HepG2 (cell line): ENCODE measurements around the gene PTCD1. TPM values are rescaled to one million over a fixed set of nuclear protein-coding genes. Genes with fewer than 3 reads are reported as not detected.

Experiments
- ATAC-seq: fragments of 200-7000 bp; cut with Tn5 transposase; 3 replicates; pipeline ENCODE4 v1.9.1; 2020; ENCODE audit warnings: mild to moderate bottlenecking, moderate library complexity
- BruUV-seq: library from RNA; stranded (reverse); fragments of 400-500 nt; replicated peaks from 2 replicates; lab custom pipeline; 2021; lab: Mats Ljungman, UMichigan
- CTCF ChIA-PET: fragments of 300-600 bp; formaldehyde crosslinking; extraction: SDS; loops from one replicate; lab custom pipeline; 2021; ENCODE audit warnings: low total read pairs, inconsistent platforms, low intra/inter-chr PET ratio; lab: Yijun Ruan, JAX
- POLR2A ChIA-PET: fragments of 350-600 bp; sonication (Branson Sonifier 250); formaldehyde crosslinking; loops from one replicate; lab custom pipeline; 2020; ENCODE audit warnings: antibody characterized with exemption, inconsistent platforms; lab: Yijun Ruan, JAX
- DNase-seq: peaks from one replicate; pipeline ENCODE4 v3.0.0-alpha.2; 2015; ENCODE audit warnings: low spot score
- FAIRE-seq: peaks from 3 replicates; lab custom pipeline; 2011; peaks lifted over from hg19 to GRCh38; lab: Jason Lieb, UNC
- H2AFZ ChIP-seq: one replicate; pipeline ENCODE4 v1.6.1; 2011; ENCODE audit warnings: low read length, inconsistent platforms
- H3K27ac ChIP-seq: fragments of 300-600 bp; 3 replicates; pipeline ENCODE4 v1.8.0; 2011; ENCODE audit warnings: mixed run types, mild to moderate bottlenecking, mixed read lengths, low read length, inconsistent platforms; ENCODE audit not compliant: insufficient read depth; ENCODE audit errors: extremely low read length
- H3K27me3 ChIP-seq, 2 experiments: fragments of 200-600 bp in 1 of 2; 2 replicates in 1 of 2; 3 replicates in 1 of 2; pipeline versions ENCODE4 v1.6.0 to v1.8.0; 2011; ENCODE audit warnings: low read length in 2 of 2, mild to moderate bottlenecking in 2 of 2, moderate library complexity in 2 of 2, inconsistent platforms in 1 of 2; ENCODE audit not compliant: insufficient read depth in 2 of 2, control insufficient read depth in 1 of 2
- H3K36me3 ChIP-seq, 2 experiments: fragments of 200-600 bp in 1 of 2; replicated peaks in 1 of 2; 2 replicates in 1 of 2; 3 replicates in 1 of 2; pipeline versions ENCODE4 v1.5.1 to v1.8.0; 2011; ENCODE audit warnings: low read length in 2 of 2, inconsistent platforms in 1 of 2; ENCODE audit not compliant: insufficient read depth in 2 of 2, control insufficient read depth in 1 of 2
- H3K4me1 ChIP-seq: 2 replicates; pipeline ENCODE4 v1.5.1; 2012; ENCODE audit warnings: low read length, inconsistent platforms; ENCODE audit not compliant: insufficient read depth
- H3K4me2 ChIP-seq: 2 replicates; pipeline ENCODE4 v1.6.0; 2011; ENCODE audit warnings: low read depth, low read length, inconsistent platforms
- H3K4me3 ChIP-seq, 3 experiments: fragments of 200-600 bp in 1 of 3; sonication (generic), shearing (Covaris generic) in 1 of 3; replicated peaks in 1 of 3; 2 replicates each; pipeline ENCODE4 v1.5.1; 2011 to 2016; ENCODE audit warnings: low read length in 3 of 3, inconsistent platforms in 2 of 3, low read depth in 2 of 3, mild to moderate bottlenecking in 2 of 3, control low read depth in 1 of 3, mixed read lengths in 1 of 3; ENCODE audit not compliant: insufficient read depth in 1 of 3
- H3K79me2 ChIP-seq: one replicate; pipeline ENCODE4 v1.6.1; 2011; ENCODE audit warnings: low read length, inconsistent platforms; ENCODE audit not compliant: insufficient read depth
- H3K9ac ChIP-seq: 2 replicates; pipeline ENCODE4 v1.6.0; 2011; ENCODE audit warnings: mild to moderate bottlenecking, low read depth, low read length, inconsistent platforms; ENCODE audit not compliant: insufficient read depth
- H3K9me3 ChIP-seq: 2 replicates; pipeline ENCODE4 v1.5.1; 2012; ENCODE audit warnings: mild to moderate bottlenecking, low read length
- H4K20me1 ChIP-seq: 2 replicates; pipeline ENCODE4 v1.6.0; 2011; ENCODE audit warnings: inconsistent platforms, mild to moderate bottlenecking, low read length, moderate library complexity; ENCODE audit not compliant: insufficient read depth
- AGO2 ChIP-seq: fragments of 200-400 bp; formaldehyde crosslinking; optimal IDR thresholded peaks from 2 replicates; pipeline ENCODE3; 2017; ENCODE audit warnings: mild to moderate bottlenecking, low read depth, low read length, moderate library complexity
- AKAP8 ChIP-seq: sonication (generic); formaldehyde crosslinking; IDR thresholded peaks from 2 replicates; pipeline ENCODE4 v1.5.1; 2020; ENCODE audit warnings: mild to moderate bottlenecking, missing genetic modification reagents
- ETS1 ChIP-seq: sonication (generic); formaldehyde crosslinking; IDR thresholded peaks from 2 replicates; pipeline ENCODE4 v1.4.0; 2020; ENCODE audit warnings: missing genetic modification reagents
- MEF2D ChIP-seq: sonication (generic); formaldehyde crosslinking; IDR thresholded peaks from 2 replicates; pipeline ENCODE4 v1.5.1; 2020; ENCODE audit warnings: mild to moderate bottlenecking, missing genetic modification reagents
- PHF8 ChIP-seq: sonication (generic); formaldehyde crosslinking; IDR thresholded peaks from 2 replicates; pipeline ENCODE4 v1.5.0; 2020; ENCODE audit warnings: missing genetic modification reagents
- POLR2G ChIP-seq: fragments of 200-400 bp; formaldehyde crosslinking; IDR thresholded peaks from 2 replicates; pipeline ENCODE4 v1.6.1; 2018; ENCODE audit warnings: mild to moderate bottlenecking, low read depth, low read length, moderate library complexity
- PTBP1 ChIP-seq: fragments of 200-400 bp; formaldehyde crosslinking; IDR thresholded peaks from 2 replicates; pipeline ENCODE4 v1.6.1; 2018; ENCODE audit warnings: low read length, low read depth; ENCODE audit not compliant: poor library complexity, severe bottlenecking
- RBFOX2 ChIP-seq: fragments of 200-400 bp; formaldehyde crosslinking; IDR thresholded peaks from 2 replicates; pipeline ENCODE4 v1.6.1; 2017; ENCODE audit warnings: low read depth, mild to moderate bottlenecking, low read length
- SALL2 ChIP-seq: sonication (generic); formaldehyde crosslinking; IDR thresholded peaks from 2 replicates; pipeline ENCODE4 v1.8.1; 2023; ENCODE audit warnings: mild to moderate bottlenecking, missing genetic modification reagents, inconsistent platforms
- ZBTB21 ChIP-seq: sonication (generic); formaldehyde crosslinking; IDR thresholded peaks from 2 replicates; pipeline ENCODE4 v1.4.0; 2020; ENCODE audit warnings: missing genetic modification reagents
- ZNF225 ChIP-seq: sonication (generic); formaldehyde crosslinking; IDR thresholded peaks from 2 replicates; pipeline ENCODE4 v1.4.0; 2020; ENCODE audit warnings: mild to moderate bottlenecking, missing genetic modification reagents
- ZNF317 ChIP-seq: sonication (generic); formaldehyde crosslinking; IDR thresholded peaks from 2 replicates; pipeline ENCODE4 v1.5.0; 2020; ENCODE audit warnings: mild to moderate bottlenecking, missing genetic modification reagents
- ZNF451 ChIP-seq: sonication (generic); formaldehyde crosslinking; IDR thresholded peaks from 2 replicates; pipeline ENCODE4 v1.5.0; 2020; ENCODE audit warnings: mild to moderate bottlenecking, missing genetic modification reagents
- ZNF564 ChIP-seq: sonication (generic); formaldehyde crosslinking; IDR thresholded peaks from 2 replicates; pipeline ENCODE4 v1.8.1; 2023; ENCODE audit warnings: mild to moderate bottlenecking, missing genetic modification reagents
- ZNF746 ChIP-seq: sonication (generic); formaldehyde crosslinking; IDR thresholded peaks from 2 replicates; pipeline ENCODE4 v1.8.0; 2022; ENCODE audit warnings: mild to moderate bottlenecking, missing genetic modification reagents
- ZNF768 ChIP-seq: sonication (generic); formaldehyde crosslinking; IDR thresholded peaks from 2 replicates; pipeline ENCODE4 v1.4.0; 2020; ENCODE audit warnings: missing genetic modification reagents
- ZSCAN9 ChIP-seq: IDR thresholded peaks from 2 replicates; pipeline ENCODE4 v1.6.1; 2016; ENCODE audit warnings: borderline replicate concordance
- WGBS: methylation state at CpG from one replicate; pipeline ENCODE4 v1.1.6; 2017; ENCODE audit warnings: low lambda C conversion rate; 5-methylcytosine and 5-hydroxymethylcytosine counted together
- in situ Hi-C: cut with HindIII; loops from 2 replicates; pipeline ENCODE4 v1.10.0; 2017; ENCODE audit warnings: low pct_unique_long_range_greater_than_20kb; ENCODE audit not compliant: extremely low pct_ligation_motif_present
- intact Hi-C: fragments of 100-400 bp; cut with micrococcal nuclease; formaldehyde crosslinking; loops from one replicate; pipeline ENCODE4 v1.10.0; 2022; ENCODE audit not compliant: unreplicated experiment
- polyA plus RNA-seq, 8 experiments: library from polyadenylated mRNA; depleted of rRNA in 3 of 8; stranded (reverse) in 7 of 8; unstranded in 1 of 8; fragments of >200 nt; fragmentation: Illumina TruSeq in 4 of 8; extraction: Trizol in 4 of 8; gene quantifications; 2 replicates each; pipeline versions ENCODE4 v1.2.1 to v1.2.3, GENCODE V29; 2011 to 2016; ENCODE audit warnings: low read depth in 4 of 8, missing spikeins in 1 of 8, mixed read lengths in 1 of 8; ENCODE audit not compliant: insufficient read depth in 1 of 8
- total RNA-seq, 5 experiments: library from RNA; depleted of rRNA; stranded (reverse); fragments of >200 nt; fragmentation: Illumina TruSeq; extraction: Trizol; gene quantifications; 2 replicates each; pipeline ENCODE4 v1.2.3, GENCODE V29; 2016; ENCODE audit warnings: low read depth in 1 of 5

PTCD1 gene
- total and polyA plus RNA-seq, 2 of the 13 experiments (the other 11 are each of a cell fraction or from before 2014, with no cell fraction given): 3.0 to 8.4 TPM

- H3K4me2 ChIP-seq: no peak overlapping the region
- POLR2A ChIA-PET: interaction anchor here (1.6 kb wide), 1 partner anchor 9 kb away, joined by 3 read pairs; no protein-coding TSS in a partner anchor
- peaks cover 21 to 58% of the 10 kb centered on the region in 2 experiments for H3K36me3 ChIP-seq
- no peak overlapping the region for H2AFZ ChIP-seq
- no peak overlapping the region for H3K27ac ChIP-seq
- CTCF ChIA-PET: no interaction called here
- 94% methylated on average over 10 of the region's 13 CpGs for WGBS
- no peaks in the 10 kb centered on the region for H3K79me2 ChIP-seq
- no peaks in the 10 kb centered on the region for H3K4me1 ChIP-seq
- H3K4me3 ChIP-seq: no peak overlapping the region
- TF ChIP-seq ZBTB21 (CRISPR knock-in tag): no peak
- no peak for TF ChIP-seq ZNF564 (CRISPR knock-in tag)
- peak; percentile 28; the same call in 1 of the 2 replicates for TF ChIP-seq POLR2G
- 0 out of 2 replicates have a peak, but pooled peaks have one; percentile 45 for TF ChIP-seq AKAP8 (CRISPR knock-in tag)
- TF ChIP-seq PHF8: no peak
- no peak for TF ChIP-seq SALL2 (CRISPR knock-in tag)
- no peak for TF ChIP-seq PTBP1
- no peak for TF ChIP-seq ZNF746
- no peak for TF ChIP-seq ZNF451 (CRISPR knock-in tag)
- no peak for TF ChIP-seq ZSCAN9
- no peak for TF ChIP-seq ETS1 (CRISPR knock-in tag)
- peak; percentile 86 for TF ChIP-seq AGO2
- TF ChIP-seq ZNF225 (CRISPR knock-in tag): no peak
- TF ChIP-seq ZNF317 (CRISPR knock-in tag): no peak
- no peak for TF ChIP-seq ZNF768 (CRISPR knock-in tag)
- TF ChIP-seq MEF2D: no peak
- TF ChIP-seq RBFOX2: 0 out of 2 replicates have a peak, but pooled peaks have one; percentile 28
- FAIRE-seq (no peak), DNase-seq (no peak), ATAC-seq (no peak)
- 0 out of 2 replicates have a peak, but pooled peaks cover 6% of the 10 kb centered on the region for H4K20me1 ChIP-seq
- BruUV-seq: no TSS peak
- H3K9ac ChIP-seq: no peak overlapping the region
- in situ Hi-C loops (no loop called here), intact Hi-C loops (no loop called here)
- H3K27me3 ChIP-seq: no peaks in the 10 kb centered on the region
- H3K9me3 ChIP-seq: no peaks in the 10 kb centered on the region
These were observed 48.8 kb downstream of the PTCD1 start for GRCh38 chr7:99389772-99390171.
